Stomach (tissue), 9 donors: ENCODE results near the gene HSPA4L. TPM values are rescaled to one million over a fixed set of nuclear protein-coding genes. Genes with fewer than 3 reads are reported as not detected.

Source experiments
- DNase-seq, 2 donors: peaks; one replicate each; pipeline versions ENCODE4 v3.0.0 to v3.0.0-alpha.2; 2013 to 2019
- H3K27ac ChIP-seq, 5 donors: fragments of 200-600 bp in 4 of 5; sonication (generic) in 4 of 5; one replicate each; pipeline ENCODE4 v1.5.1; 2013 to 2019; ENCODE audit warnings: mild to moderate bottlenecking in 1 of 5, moderate library complexity in 1 of 5
- H3K27me3 ChIP-seq, 3 donors: fragments of 200-600 bp; sonication (generic); one replicate each; pipeline ENCODE4 v1.5.1; 2017 to 2019; ENCODE audit warnings: mixed run types in 1 of 3
- H3K36me3 ChIP-seq, 4 donors: fragments of 200-600 bp; sonication (generic); 1 replicate in 3 of 4; 2 replicates in 1 of 4; pipeline ENCODE4 v1.5.1; 2016 to 2019
- H3K4me1 ChIP-seq, 4 donors: fragments of 200-600 bp; sonication (generic); one replicate each; pipeline ENCODE4 v1.5.1; 2016 to 2019
- H3K4me3 ChIP-seq, 4 donors: fragments of 200-600 bp; sonication (generic) in 3 of 4; one replicate each; pipeline ENCODE4 v1.5.1; 2016 to 2019; ENCODE audit warnings: mild to moderate bottlenecking in 1 of 4
- H3K9me3 ChIP-seq, 4 donors: fragments of 200-600 bp; sonication (generic); one replicate each; pipeline ENCODE4 v1.5.1; 2016 to 2019
- CTCF ChIP-seq, 7 experiments: fragments of 450-650 bp in 4 of 7; fragments of 200-600 bp in 3 of 7; sonication (generic) in 3 of 7; IDR thresholded peaks; one replicate each; pipeline ENCODE4 v1.5.1; 2016 to 2019; ENCODE audit warnings: antibody characterized with exemption in 7 of 7, control low read depth in 2 of 7, mild to moderate bottlenecking in 1 of 7
- EP300 ChIP-seq: sonication (generic); formaldehyde crosslinking; IDR thresholded peaks from one replicate; pipeline ENCODE4 v1.6.1; 2017; ENCODE audit warnings: antibody characterized with exemption
- POLR2A ChIP-seq, 4 donors: fragments of 450-650 bp; IDR thresholded peaks; one replicate each; pipeline ENCODE4 v1.6.1; 2016; ENCODE audit warnings: antibody characterized with exemption in 4 of 4, control low read depth in 2 of 4, mild to moderate bottlenecking in 1 of 4, moderate library complexity in 1 of 4
- POLR2AphosphoS5 ChIP-seq, 3 donors: sonication (generic); formaldehyde crosslinking; IDR thresholded peaks; one replicate each; pipeline ENCODE4 v1.6.1; 2016; ENCODE audit warnings: antibody characterized with exemption in 3 of 3
- WGBS, 5 donors: extraction: QIAGEN DNeasy Blood & Tissue Kit in 3 of 5; methylation state at CpG; one replicate each; pipeline versions ENCODE4 v1.1.5 to v1.1.7; 2013 to 2018; 5-methylcytosine and 5-hydroxymethylcytosine counted together
- intact Hi-C: fragments of 100-400 bp; cut with DNase I; formaldehyde crosslinking; loops from one replicate; pipeline ENCODE4 v1.15.1; 2023; ENCODE audit warnings: low total_unique reads
- polyA plus RNA-seq, 3 donors: library from polyadenylated mRNA; stranded (reverse); fragments of 200-250 nt; gene quantifications; one replicate each; pipeline ENCODE4 v1.2.3, GENCODE V29; 2013
- total RNA-seq, 5 donors: library from RNA; depleted of rRNA; stranded (reverse); fragments of >200 nt; gene quantifications; one replicate each; pipeline versions ENCODE4 v1.1.0 to v1.2.3, GENCODE V29; 2014 to 2016
- donor health status: healthy with polysubstance abuse.
- donor health status: Bipolar disorder and iron deficiency.
- donor health status: healthy.

Gene HSPA4L
- total and polyA plus RNA-seq, 8 donors, result 0.56 to 17.0 (median 2.9) TPM

GRCh38 chr4:127799711-127800110, 17.6 kb downstream of the HSPA4L start:
- H3K4me3 ChIP-seq, result no peak overlapping the region
- peaks cover 0 to 9% (median 3%) of the 10 kb centered on the region in 4 donors for H3K36me3 ChIP-seq
- no peaks in the 10 kb centered on the region for H3K9me3 ChIP-seq
- DNase-seq, result no peak
- intact Hi-C loops, result no loop called here
- no peaks in the 10 kb centered on the region for H3K27me3 ChIP-seq
- no peak overlapping the region for H3K27ac ChIP-seq
- no peaks in the 10 kb centered on the region for H3K4me1 ChIP-seq
- TF ChIP-seq POLR2A (IDR thresholded peaks at IDR 0.05), result no peak
- TF ChIP-seq CTCF (IDR thresholded peaks at IDR 0.05), result no peak
- no peak for TF ChIP-seq EP300
- TF ChIP-seq POLR2AphosphoS5 (IDR thresholded peaks at IDR 0.05), result no peak

- 54 to 80% (median 77%) methylated on average over 6 of the region's 6 CpGs for WGBS, 5 donors
Measured at GRCh38 chr4:127809173-127809800, 27.2 kb downstream of the HSPA4L start.

GRCh38 chr4:127810551-127810950, 28.4 kb downstream of the HSPA4L start:
- intact Hi-C loops, result no loop called here
- 94 to 98% (median 94%) methylated on average over 3 of the region's 3 CpGs for WGBS, 5 donors
- Histone ChIP-seq H3K9me3 (no peaks in the 10 kb centered on the region), H3K27ac (no peak overlapping the region), H3K4me3 (no peak overlapping the region), H3K36me3 (peaks cover 0 to 27% (median 0%) of the 10 kb centered on the region in 4 donors), H3K27me3 (no peaks in the 10 kb centered on the region), H3K4me1 (no peaks in the 10 kb centered on the region)
- no peak for DNase-seq
- no peak for TF ChIP-seq POLR2AphosphoS5 (IDR thresholded peaks at IDR 0.05)
- no peak for TF ChIP-seq EP300

More at GRCh38 chr4:127809173-127809800, 27.2 kb downstream of the HSPA4L start:
- no peak overlapping the region for H3K27ac ChIP-seq
- no peak for TF ChIP-seq POLR2AphosphoS5 (IDR thresholded peaks at IDR 0.05)
- no peak for TF ChIP-seq EP300
- TF ChIP-seq CTCF (IDR thresholded peaks at IDR 0.05), result no peak
- no peak for TF ChIP-seq POLR2A (IDR thresholded peaks at IDR 0.05)
- intact Hi-C loops, result no loop called here
- DNase-seq, result peak in 1 of 2 donors; percentile 30
- peaks cover 0 to 33% (median 0%) of the 10 kb centered on the region in 4 donors for H3K36me3 ChIP-seq
- no peaks in the 10 kb centered on the region for H3K9me3 ChIP-seq
- no peaks in the 10 kb centered on the region for H3K4me1 ChIP-seq
- no peak overlapping the region for H3K4me3 ChIP-seq
- H3K27me3 ChIP-seq, result no peaks in the 10 kb centered on the region

GRCh38 chr4:127822430-127822829, 40.3 kb downstream of the HSPA4L start:
- Histone ChIP-seq H3K27ac (no peak overlapping the region), H3K27me3 (no peaks in the 10 kb centered on the region), H3K4me3 (no peak overlapping the region), H3K4me1 (no peaks in the 10 kb centered on the region), H3K9me3 (no peaks in the 10 kb centered on the region), H3K36me3 (peaks cover 0 to 11% (median 4%) of the 10 kb centered on the region in 4 donors)
- intact Hi-C loops, result no loop called here
- no peak for DNase-seq
- TF ChIP-seq POLR2A (IDR thresholded peaks at IDR 0.05) (no peak), CTCF (IDR thresholded peaks at IDR 0.05) (no peak), POLR2AphosphoS5 (IDR thresholded peaks at IDR 0.05) (no peak), EP300 (no peak)
- WGBS, 5 donors, result 54 to 63% (median 56%) methylated on average over 2 of the region's 2 CpGs

- intact Hi-C loops, result no loop called here
- Histone ChIP-seq H3K36me3 (peaks cover 0 to 16% (median 8%) of the 10 kb centered on the region in 4 donors), H3K9me3 (no peaks in the 10 kb centered on the region), H3K27ac (no peak overlapping the region), H3K4me1 (no peaks in the 10 kb centered on the region), H3K4me3 (no peak overlapping the region), H3K27me3 (no peaks in the 10 kb centered on the region)
- DNase-seq, result no peak
- TF ChIP-seq CTCF (IDR thresholded peaks at IDR 0.05) (no peak), POLR2A (IDR thresholded peaks at IDR 0.05) (no peak), POLR2AphosphoS5 (IDR thresholded peaks at IDR 0.05) (no peak), EP300 (no peak)
- 64 to 69% (median 66%) methylated on average over 2 of the region's 2 CpGs for WGBS, 5 donors
Measured at GRCh38 chr4:127828121-127828520, 46.0 kb downstream of the HSPA4L start.
